GM19023 (cell line): ENCODE measurements around the gene LRRC47.

Source experiments
- ATAC-seq: cut with Tn5 transposase; IDR thresholded peaks from one replicate; pipeline ENCODE4 v1.9.1; 2021; ENCODE audit warnings: mild to moderate bottlenecking, moderate library complexity; ENCODE audit not compliant: unreplicated experiment

Gene LRRC47

DNA sequence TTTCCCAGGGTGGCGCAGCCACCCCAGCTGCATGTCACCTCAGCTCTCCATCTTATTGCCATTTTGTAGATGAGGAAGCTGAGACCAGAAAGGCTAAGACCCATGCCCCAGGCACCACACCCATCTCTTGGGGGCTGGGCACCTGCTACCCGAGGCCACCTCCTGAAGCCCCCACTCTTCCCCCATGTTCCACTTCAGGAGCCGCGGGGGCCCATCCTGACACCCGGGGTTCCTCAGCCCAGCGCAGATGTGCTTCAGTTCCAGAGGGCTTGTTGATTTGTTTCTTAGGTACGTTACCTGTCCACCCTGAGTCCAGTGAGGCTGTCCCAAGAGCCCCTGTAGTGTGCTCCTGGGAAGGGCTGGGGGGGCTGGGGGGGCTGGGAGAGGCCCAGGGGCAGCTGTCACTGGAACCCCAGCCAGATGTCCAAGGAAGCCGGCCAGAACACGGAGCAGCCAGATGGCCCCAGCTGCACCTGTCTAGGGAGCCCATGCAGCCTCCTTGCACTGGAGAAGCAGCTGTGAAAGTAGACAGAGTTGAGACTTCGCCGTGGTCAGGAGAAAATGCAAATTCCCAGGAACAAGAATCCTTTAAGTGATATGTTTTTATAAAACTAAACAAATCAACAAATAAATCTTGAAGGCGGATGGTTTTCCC, 61.1 kb downstream of the LRRC47 start:
- no peak for ATAC-seq

DNA sequence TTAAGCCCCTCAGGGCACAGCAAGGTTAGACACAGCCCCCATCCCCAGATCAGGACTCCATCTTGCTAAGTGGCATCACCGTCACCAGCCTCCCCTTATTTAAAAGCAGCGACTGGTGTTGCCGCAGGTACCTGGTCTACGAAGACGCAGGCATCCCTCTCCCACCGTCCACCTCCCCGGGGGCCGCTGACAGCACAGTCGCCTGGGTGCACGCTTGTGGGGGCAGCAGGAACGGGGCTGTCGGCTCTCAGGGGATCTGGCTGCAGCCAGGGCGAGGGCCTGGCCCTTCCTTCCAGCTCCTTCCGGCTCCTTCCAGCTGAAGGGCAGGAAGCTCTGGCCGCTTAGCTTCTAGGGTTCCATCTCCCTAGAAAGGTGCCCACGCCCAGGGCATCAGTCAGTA, 61.7 kb downstream of the LRRC47 start:
- no peak for ATAC-seq

DNA sequence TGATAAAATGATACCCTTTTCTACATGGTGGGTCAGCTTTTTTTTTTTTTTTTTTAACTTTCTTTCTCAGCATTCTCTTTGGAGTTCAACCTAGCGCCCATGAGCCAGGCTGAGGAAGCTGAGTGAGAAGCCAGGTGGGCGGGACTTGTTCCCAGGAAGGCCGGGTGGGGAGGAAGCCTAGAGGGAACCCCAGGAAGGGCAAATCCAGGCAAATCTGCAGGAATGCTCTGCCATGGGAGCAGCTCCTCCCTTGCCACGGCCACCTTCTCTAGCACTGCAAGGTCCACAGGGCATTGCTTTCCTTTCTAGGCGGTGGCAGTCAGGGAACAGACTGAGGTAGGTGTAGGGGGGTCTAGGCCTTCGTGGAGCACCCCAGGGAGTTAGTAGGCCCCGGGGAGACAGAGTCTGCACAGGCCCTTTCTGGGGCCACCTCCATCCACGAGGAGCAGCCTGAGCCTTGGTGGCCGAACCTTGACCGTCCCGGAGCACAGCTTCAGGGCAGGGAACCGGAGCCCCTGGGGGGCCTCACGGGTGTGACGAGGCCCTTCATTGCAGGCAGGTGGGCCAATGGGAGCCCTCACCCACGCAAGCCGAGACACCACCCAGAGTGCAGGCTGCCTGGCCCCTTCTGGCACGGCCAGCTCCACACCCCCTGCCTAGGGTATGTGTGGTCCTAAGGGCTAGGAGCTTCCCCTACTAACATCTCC, 62.3 kb downstream of the LRRC47 start:
- no peak for ATAC-seq

DNA sequence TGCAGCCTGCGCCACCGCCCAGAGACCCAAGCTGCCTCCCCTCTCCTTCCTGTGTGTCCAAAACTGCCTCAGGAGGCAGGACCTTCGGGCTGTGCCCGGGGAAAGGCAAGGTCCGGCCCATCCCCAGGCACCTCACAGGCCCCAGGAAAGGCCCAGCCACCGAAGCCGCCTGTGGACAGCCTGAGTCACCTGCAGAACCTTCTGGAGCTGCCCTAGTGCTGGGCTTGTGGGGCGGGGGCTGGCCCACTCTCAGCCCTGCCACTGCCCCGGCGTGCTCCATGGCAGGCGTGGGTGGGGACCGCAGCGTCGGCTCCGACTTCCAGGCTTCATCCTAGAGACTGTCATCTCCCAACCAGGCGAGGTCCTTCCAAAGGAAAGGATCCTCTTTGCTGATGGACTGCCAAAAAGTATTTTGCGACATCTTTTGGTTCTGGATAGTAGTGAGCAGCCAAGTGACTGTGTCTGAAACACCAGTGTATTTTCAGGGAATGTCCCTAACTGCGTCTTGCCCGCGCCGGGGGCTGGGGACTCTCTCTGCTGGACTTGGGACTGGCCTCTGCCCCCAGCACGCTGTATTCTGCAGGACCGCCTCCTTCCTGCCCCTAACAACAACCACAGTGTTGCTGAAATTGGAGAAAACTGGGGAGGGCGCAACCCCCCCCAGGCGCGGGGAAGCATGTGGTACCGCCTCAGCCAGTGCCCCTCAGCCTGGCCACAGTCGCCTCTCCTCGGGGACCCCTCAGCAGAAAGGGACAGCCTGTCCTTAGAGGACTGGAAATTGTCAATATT, 63.0 kb downstream of the LRRC47 start:
- no peak for ATAC-seq

DNA sequence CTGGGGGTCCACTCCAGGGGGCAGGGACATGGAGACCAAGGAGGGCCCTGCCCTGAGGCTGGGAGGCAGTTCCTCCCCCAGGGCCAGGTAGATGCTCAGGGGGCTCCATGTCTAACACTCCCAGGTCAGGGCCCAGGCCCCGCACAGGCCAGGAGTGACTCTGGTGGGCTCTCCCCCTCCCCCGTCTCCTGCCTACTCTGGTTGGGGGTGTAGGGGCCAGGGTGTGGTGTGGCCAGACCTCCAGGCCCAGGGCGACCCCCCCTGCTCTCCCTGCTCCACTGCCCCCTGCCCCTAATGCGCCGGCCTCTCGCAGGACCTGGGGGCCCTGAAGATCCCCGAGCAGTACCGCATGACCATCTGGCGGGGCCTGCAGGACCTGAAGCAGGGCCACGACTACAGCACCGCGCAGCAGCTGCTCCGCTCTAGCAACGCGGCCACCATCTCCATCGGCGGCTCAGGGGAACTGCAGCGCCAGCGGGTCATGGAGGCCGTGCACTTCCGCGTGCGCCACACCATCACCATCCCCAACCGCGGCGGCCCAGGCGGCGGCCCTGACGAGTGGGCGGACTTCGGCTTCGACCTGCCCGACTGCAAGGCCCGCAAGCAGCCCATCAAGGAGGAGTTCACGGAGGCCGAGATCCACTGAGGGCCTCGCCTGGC, 63.7 kb downstream of the LRRC47 start:
- no peak for ATAC-seq

DNA sequence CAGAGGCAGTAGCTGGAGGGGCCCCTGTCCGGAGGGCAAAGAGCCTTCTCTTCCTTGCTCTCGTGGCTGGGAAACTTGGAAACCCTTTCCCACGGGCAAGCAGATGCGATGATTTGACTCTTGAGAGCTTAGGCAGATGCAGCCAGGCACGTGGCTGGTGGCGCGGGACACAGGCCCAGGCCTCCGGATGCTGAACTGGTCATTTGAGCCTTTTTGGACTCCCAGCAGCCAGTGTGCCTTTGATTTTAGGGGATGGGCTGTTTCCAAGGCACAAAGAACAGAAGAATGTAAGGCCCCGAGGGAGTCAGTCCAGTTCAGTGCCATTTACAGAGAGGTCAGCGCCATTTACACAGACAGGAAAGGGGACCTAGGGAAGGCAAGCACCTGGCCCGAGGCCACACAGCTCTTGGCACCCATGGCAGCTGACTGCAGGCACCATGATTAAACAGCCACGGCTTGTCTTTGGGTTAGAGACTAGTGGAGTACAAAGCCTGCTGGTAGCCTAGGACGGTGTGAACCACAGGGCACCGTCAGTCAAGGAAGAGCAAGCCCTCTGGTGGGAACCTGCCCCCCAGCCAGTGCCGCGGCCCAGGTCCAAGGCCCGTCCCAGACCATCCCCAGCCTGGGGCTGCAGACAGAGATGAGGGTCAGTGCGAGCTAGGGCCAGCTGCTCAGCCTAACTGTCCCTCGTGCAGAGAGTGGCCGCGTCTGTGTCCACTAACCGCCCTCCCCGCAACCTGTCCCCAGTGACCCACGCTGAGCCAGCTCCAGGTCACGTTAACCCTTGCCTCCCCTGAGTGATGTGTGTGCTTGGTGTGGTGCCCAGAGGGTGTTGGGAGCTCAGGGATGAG, 64.5 kb downstream of the LRRC47 start:
- no peak for ATAC-seq

DNA sequence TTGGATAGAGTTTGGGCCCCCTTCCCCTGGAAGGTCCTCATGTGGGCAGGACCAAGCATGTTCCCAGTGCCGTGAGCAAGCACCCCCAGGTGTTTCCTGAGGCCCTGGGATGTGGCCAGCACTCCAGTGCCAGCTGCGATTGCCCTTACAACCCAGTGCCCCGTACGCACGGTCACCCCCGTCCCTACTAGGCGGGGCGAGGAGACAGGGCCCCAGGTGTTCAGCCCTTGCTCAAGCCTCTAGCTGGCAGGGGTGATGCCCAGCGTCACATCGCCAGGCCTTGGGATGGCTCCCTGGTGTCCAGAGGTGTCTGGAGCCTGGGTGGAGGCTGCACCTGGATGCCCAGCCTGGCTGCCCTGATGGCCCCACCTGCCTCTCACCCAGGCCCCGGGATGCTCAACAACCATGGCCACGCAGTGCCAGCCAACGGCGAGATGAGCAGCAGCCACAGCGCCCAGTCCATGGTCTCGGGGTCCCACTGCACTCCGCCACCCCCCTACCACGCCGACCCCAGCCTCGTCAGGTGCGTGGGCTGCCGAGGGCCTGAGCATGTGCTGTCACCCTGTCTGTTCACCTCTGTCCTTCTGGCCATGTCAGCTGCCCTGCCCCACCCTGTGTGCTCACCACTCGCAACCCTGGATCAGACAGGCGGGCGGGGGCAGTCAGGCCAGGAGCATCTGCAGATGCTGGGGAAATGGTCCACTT, 65.6 kb downstream of the LRRC47 start:
- ATAC-seq, result no peak

DNA sequence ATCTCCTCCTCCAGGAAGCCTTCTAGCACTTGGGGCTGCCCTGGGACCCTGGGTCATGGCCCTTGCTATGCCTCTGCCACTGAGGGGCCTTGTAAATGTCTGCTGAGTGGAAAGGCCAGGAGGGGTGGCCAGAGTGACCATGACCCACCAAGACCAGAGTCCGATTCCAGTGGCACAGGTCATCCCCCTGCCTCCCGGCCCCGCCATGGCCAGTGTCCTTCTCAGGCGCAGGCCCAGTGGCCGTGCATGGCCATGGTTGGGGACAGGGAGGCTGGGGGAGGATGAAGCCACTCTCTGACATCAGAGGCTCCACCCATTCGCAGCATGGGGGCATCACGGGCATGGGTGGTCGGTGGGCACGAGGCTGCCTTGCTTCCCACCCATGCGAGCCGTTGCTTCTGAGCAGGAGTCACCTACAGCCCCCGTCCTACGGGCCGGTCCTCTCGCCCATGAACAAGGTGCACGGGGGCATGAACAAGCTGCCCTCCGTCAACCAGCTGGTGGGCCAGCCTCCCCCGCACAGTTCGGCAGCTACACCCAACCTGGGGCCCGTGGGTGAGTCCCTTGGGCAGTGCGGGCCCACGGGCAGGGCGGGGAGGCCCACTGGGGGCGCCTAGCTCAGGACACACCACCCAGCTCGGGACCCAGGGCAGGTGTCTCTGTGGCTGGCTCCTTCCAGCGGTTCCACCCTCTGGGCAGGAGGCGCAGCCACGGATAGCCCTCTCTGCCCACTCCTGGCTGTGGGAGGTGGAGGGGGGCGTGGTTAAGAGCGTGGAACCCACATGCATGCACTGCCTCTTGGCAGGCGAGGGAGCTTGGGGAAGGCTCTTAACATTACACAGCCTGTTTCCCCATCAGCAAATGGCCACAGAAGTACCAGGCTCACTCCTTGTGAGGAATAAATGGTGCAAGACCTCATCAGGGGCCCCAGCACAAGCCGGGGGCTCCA, 66.4 kb downstream of the LRRC47 start:
- no peak for ATAC-seq
